Adrenal gland (tissue), 5 donors: Measurements from ENCODE around the gene CFAP57.

Experiments
- POLR2A ChIP-seq, 2 donors: fragments of 450-650 bp; IDR thresholded peaks; one replicate each; pipeline ENCODE4 v1.6.1; 2017; ENCODE audit warnings: antibody characterized with exemption in 2 of 2, mild to moderate bottlenecking in 2 of 2, moderate library complexity in 1 of 2
- TF ChIP-seq, protein P1 (sequence below), 6 experiments: fragments of 450-650 bp in 4 of 6; fragments of 200-600 bp in 2 of 6; sonication (generic) in 1 of 6; IDR thresholded peaks; 1 replicate in 5 of 6; 2 replicates in 1 of 6; pipeline versions ENCODE4 v1.5.1 to v1.8.0; 2016 to 2021; ENCODE audit warnings: antibody characterized with exemption in 6 of 6, mild to moderate bottlenecking in 2 of 6, moderate library complexity in 1 of 6
- donor health status: DM: no; HTN: no; CAD: no.

DNA sequence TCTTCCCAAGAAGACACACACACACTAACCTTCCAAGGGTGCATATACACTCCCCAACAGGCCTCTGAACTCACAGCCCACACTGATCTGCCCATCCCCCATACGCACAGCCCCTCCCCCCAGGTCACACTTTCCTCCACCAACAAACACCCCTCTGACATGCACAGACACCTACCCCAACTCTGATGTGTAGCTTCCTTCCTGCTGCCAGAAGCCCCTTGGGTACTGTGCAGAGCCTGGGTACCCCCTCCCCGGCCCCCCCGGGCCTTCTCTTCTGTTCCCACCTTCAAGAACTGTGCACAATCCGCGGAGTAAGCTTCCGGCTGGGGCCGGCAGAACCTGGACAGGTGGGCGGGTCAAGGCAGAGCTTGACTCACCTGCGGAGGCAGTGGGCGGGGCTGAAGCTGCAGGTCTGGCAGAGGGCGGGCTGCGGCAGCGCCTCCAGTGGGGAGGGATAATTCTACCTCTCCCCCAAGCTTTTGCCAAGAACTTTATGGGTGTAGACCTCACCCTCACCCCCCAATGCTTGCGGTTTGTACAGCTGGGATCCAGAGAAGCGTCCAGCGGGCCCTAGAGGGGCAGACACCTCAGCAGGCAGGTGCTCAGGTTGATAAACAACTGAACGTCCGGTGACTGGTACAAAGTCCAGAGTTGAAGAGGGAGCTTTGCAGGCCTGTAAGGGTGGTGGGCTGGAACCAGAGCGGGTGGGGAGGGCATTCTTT lies 113.3 kb downstream of the CFAP57 start, which contains the start of gene C1orf210:
- TF ChIP-seq, protein P1, sequence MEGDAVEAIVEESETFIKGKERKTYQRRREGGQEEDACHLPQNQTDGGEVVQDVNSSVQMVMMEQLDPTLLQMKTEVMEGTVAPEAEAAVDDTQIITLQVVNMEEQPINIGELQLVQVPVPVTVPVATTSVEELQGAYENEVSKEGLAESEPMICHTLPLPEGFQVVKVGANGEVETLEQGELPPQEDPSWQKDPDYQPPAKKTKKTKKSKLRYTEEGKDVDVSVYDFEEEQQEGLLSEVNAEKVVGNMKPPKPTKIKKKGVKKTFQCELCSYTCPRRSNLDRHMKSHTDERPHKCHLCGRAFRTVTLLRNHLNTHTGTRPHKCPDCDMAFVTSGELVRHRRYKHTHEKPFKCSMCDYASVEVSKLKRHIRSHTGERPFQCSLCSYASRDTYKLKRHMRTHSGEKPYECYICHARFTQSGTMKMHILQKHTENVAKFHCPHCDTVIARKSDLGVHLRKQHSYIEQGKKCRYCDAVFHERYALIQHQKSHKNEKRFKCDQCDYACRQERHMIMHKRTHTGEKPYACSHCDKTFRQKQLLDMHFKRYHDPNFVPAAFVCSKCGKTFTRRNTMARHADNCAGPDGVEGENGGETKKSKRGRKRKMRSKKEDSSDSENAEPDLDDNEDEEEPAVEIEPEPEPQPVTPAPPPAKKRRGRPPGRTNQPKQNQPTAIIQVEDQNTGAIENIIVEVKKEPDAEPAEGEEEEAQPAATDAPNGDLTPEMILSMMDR (IDR thresholded peaks at IDR 0.05), result no peak
- TF ChIP-seq POLR2A (IDR thresholded peaks at IDR 0.05), result no peak
